GM19468 (cell line): ENCODE results near the gene STRA6.

ENCODE experiments used
- ATAC-seq: cut with Tn5 transposase; IDR thresholded peaks from one replicate; pipeline ENCODE4 v1.9.1; 2021; ENCODE audit warnings: mild to moderate bottlenecking, moderate library complexity, moderate number of reproducible peaks; ENCODE audit not compliant: unreplicated experiment; ENCODE audit errors: extremely low read depth

The STRA6 gene

DNA sequence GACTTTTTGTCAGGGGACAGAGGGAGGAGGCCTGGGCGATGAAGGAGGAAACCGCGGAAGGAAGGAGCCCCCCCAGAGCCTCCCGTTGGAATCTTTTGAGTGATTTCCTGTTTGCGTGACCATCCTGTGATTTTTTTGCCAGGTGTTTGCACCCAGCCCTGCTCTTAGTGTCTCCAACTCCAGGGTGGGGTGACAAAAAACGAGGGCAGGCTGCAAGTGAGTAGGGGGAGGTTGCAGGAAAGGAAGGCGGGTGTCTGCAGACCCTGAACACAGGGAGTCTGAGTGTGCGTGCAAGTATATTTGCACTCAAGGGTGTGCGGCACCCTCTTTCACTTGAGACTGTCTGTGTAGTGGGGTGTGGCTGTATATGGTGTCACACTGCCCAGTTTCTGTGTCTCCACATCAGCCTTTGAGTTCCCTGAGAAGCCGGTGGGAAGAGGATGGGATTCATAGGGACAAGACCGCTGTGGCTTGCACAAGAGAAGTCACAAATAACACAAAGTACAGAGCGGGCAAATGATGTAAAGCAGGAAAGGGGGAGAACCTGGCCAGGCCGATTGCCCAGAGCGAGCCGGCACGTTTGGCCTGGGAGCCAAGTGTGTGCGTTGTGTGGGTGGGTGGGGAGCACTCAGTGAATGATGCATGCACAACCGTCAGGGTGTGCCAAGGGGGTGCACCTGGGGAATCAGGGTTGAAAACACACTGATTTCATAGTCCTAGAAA, 65.6 kb downstream of the STRA6 start:
- ATAC-seq = no peak

DNA sequence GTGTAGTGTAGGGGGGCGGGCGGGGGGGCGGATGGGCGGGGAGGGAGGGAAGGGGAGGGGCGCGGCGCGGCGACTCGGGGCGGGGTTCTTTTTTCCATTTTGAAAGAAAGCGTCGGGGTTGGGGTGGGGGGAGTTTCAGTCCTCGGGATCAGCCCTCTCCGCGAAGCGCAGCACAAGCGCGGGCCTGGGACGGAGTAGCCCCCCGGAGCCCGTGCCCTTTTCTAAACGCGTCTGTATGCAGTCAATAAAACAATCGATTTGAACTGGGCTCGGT, 66.1 kb downstream of the STRA6 start:
- ATAC-seq = no peak

DNA sequence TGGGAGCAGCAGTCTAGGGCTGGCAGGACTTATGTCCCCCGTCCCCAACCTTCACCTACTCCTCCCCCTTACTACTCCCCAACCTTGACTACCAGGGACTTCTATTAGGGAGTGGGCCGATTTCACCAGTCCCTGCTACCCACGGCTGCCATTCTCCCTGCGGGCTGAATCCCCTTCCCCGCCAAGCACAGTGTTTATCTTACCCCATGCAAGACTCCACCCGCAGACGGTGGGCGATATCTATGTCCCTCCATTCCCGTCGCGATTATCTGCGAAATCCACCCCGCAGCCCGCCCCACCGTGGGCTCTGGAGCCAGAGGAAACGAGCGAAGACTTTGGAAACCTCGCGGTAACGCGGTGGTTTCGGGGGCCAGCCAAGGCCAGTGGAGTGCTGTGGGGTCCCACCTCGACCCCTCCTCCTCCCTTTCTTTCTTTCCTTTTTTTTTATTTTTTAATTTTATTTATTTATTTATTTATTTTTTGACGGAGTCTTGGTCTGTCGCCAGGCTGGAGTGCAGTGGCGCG, 67.5 kb downstream of the STRA6 start:
- ATAC-seq = no peak

DNA sequence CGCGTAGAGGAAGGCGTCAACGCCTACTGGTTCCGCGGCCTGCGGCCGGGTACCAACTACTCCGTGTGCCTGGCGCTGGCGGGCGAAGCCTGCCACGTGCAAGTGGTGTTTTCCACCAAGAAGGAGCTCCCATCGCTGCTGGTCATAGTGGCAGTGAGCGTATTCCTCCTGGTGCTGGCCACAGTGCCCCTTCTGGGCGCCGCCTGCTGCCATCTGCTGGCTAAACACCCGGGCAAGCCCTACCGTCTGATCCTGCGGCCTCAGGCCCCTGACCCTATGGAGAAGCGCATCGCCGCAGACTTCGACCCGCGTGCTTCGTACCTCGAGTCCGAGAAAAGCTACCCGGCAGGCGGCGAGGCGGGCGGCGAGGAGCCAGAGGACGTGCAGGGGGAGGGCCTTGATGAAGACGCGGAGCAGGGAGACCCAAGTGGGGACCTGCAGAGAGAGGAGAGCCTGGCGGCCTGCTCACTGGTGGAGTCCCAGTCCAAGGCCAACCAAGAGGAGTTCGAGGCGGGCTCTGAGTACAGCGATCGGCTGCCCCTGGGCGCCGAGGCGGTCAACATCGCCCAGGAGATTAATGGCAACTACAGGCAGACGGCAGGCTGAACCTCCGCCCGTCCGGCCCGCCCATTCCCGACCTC, 68.1 kb downstream of the STRA6 start:
- no peak for ATAC-seq

DNA sequence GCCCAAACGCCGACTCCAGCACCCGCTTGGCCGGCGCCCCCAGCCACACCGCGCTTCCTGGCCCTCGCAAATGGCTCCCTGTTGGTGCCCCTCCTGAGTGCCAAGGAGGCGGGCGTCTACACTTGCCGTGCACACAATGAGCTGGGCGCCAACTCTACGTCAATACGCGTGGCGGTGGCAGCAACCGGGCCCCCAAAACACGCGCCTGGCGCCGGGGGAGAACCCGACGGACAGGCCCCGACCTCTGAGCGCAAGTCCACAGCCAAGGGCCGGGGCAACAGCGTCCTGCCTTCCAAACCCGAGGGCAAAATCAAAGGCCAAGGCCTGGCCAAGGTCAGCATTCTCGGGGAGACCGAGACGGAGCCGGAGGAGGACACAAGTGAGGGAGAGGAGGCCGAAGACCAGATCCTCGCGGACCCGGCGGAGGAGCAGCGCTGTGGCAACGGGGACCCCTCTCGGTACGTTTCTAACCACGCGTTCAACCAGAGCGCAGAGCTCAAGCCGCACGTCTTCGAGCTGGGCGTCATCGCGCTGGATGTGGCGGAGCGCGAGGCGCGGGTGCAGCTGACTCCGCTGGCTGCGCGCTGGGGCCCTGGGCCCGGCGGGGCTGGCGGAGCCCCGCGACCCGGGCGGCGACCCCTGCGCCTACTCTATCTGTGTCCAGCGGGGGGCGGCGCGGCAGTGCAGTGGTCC, 68.7 kb downstream of the STRA6 start:
- no peak for ATAC-seq

DNA sequence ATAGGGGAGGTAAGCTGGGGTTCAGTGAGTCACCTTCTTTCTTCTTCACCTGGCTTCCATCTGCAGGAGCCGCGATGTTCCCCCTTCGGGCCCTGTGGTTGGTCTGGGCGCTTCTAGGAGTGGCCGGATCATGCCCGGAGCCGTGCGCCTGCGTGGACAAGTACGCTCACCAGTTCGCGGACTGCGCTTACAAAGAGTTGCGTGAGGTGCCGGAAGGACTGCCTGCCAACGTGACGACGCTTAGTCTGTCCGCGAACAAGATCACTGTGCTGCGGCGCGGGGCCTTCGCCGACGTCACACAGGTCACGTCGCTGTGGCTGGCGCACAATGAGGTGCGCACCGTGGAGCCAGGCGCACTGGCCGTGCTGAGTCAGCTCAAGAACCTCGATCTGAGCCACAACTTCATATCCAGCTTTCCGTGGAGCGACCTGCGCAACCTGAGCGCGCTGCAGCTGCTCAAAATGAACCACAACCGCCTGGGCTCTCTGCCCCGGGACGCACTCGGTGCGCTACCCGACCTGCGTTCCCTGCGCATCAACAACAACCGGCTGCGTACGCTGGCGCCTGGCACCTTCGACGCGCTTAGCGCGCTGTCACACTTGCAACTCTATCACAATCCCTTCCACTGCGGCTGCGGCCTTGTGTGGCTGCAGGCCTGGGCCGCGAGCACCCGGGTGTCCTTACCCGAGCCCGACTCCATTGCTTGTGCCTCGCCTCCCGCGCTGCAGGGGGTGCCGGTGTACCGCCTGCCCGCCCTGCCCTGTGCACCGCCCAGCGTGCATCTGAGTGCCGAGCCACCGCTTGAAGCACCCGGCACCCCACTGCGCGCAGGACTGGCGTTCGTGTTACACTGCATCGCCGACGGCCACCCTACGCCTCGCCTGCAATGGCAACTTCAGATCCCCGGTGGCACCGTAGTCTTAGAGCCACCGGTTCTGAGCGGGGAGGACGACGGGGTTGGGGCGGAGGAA, 69.6 kb downstream of the STRA6 start:
- no peak for ATAC-seq

DNA sequence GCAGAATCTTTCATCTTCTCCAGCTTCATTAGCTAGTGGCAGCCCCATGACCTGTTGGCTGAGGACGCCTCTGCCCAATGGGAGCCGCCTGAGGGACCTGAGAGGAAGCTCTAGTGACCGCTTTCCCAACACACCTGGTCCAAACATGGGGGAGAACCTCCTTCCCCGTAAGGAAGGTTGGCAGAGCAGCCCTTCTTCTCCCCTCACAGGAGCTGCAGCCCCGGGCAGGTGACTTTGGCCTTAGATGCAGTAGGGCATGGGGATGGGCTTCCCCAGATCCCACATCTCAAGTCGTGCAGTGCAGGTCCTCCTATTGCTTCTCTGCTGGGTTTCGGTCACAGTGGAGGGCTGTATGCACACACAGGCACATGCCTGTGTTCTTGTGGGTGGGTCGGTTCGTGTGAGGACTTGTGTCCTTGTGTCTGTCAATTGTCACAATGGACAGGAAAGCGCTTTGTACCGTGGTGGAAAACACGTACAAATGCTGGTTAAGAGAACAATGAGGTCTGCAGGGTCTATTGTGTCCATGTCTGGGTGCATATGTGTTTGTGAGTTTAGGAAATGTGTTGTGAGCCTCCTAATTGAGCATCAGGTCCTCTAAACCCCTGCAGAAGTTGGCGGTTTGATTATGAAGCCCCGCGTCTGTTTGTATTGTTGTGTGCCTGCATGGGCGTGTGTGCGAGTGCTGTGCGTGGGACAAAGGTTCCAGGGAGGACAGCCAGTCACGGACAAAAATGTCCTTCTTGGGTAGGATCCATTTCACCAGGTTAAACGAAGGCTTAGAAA, 70.8 kb downstream of the STRA6 start:
- no peak for ATAC-seq

DNA sequence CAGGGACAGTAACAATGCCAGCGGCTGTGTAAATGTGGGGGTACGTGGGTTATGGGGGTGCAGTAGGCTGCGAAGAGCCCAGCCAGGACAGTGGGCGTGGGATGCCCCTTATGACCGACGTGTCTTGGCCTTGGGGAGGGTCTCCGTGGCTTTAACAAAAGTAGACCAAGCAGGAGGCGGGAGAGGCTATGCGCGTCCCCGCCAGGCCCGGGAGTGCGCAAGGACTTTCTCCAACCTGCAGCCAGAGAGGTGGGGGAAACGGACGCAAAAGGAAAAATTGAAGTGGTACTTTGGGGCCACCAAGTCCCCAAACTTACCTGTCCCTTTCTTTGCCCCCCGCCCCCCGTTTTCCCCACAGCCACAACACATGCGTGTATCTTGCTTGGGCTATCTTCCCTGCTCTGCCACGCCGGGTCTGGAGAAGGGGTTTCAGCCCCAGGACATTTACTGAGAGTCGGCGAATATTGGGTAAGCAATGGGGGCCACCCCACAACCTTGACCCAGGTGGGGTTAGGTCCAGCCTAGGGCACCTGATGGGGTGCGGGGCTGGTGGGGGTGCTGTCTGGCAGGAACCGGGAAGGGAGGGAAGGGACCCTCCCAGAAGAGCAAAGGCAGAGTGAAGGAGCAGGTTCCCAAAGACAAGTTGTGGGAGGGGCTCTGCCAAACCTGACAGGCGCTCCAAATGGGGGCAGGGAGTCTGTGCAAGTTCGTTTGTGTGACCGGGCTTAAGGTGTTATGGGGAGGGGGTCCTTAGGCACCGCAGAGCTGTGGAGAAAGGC, 71.5 kb downstream of the STRA6 start:
- no peak for ATAC-seq

DNA sequence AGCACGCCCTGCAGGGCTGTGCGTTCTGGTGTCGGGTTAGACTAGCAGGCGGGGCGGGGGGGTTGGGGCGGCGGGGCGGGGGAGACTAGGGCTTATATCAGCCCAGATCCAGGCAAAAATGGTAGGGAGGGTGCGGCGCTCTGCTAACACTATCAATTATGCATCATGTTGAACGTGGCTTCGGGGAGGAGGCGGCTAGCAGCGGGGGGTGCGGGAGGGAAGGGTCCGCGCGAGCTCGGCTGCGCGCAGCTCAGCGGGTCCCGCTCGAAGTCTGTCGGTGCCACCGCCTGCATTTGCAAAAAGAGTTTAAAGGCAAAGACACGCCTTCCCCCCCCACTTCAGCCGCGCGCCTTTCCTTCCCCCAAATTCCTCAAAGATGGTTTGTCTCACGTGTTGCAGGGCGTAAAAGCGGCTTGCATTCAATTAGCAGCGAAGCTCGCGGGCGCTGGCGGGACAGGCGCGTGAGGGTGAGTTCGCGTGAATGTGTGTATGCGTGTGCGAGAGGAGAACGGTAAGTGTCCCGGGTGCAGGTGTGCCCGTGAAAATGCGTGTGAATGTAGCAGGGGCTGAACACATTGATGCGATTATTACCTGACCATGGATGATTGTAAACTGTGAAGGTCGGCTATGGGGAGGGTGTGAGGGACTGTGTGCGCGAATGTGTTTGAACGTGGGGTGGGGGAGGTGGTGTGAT, 72.3 kb downstream of the STRA6 start, which contains the start of gene ISLR2:
ISLR2 (plus strand) TSS at position 432 of the 694 bp plus-strand sequence. CDS start 2,169 bp downstream, outside the sequence.
- no peak for ATAC-seq

DNA sequence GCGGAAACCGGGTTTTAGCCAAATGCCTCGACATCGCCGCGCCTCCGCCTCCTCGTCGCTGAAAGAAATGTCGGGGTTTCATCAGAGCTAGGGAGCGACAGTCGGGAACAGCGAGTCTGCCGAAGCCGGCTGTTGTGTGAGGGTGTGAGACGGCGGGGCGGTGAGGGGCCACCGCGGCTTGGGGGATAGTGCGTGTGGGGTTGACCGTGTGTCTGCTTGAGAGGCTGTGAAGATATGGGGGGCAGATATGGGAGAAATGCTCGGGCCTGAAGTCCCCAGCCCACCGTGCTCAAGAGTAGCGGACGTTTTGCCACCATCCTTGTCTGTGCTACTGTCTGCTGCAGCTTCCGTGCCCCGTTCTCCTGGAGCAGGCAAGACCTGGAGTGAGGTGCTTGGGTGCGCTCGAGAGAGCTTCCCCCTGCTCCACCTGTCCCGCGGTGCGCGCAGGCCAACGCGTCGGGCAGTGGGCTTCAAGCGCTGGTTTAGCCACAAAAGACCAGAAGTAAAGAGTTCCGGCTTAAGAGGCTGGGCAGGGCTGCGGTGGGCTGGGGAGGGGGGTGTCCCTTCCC, 72.9 kb downstream of the STRA6 start:
- no peak for ATAC-seq
